CD14-positive monocyte (primary cell): ENCODE data around the gene UBE2H. TPM values are rescaled to one million over a fixed set of nuclear protein-coding genes. Genes with fewer than 3 reads are reported as not detected.

ENCODE experiments used
- DNase-seq, 3 donors: peaks; one replicate each; pipeline ENCODE4 v3.0.0-alpha.2; 2011 to 2022
- H2AFZ ChIP-seq: 2 replicates; pipeline ENCODE4 v1.6.0; 2012; ENCODE audit warnings: mild to moderate bottlenecking, low read depth, low read length, inconsistent platforms; ENCODE audit not compliant: insufficient read depth, poor library complexity, severe bottlenecking
- H3K27ac ChIP-seq, 2 donors: 1 replicate in 1 of 2; 2 replicates in 1 of 2; pipeline ENCODE4 v1.5.1; 2012 to 2013; ENCODE audit warnings: low read length in 2 of 2, control low read depth in 1 of 2, inconsistent platforms in 1 of 2, low read depth in 1 of 2, mild to moderate bottlenecking in 1 of 2
- H3K27me3 ChIP-seq, 2 donors: one replicate each; pipeline versions ENCODE4 v1.6.0 to v1.6.1; 2011 to 2013; ENCODE audit warnings: low read length in 2 of 2; ENCODE audit not compliant: control insufficient read depth in 2 of 2, insufficient read depth in 2 of 2
- H3K36me3 ChIP-seq, 2 donors: replicated peaks in 1 of 2; 1 replicate in 1 of 2; 2 replicates in 1 of 2; pipeline versions ENCODE4 v1.5.1 to v1.6.1; 2012 to 2013; ENCODE audit warnings: low read length in 2 of 2, control low read depth in 1 of 2, inconsistent platforms in 1 of 2, mild to moderate bottlenecking in 1 of 2; ENCODE audit not compliant: insufficient read depth in 2 of 2, control insufficient read depth in 1 of 2
- H3K4me1 ChIP-seq, 2 donors: 1 replicate in 1 of 2; 2 replicates in 1 of 2; pipeline versions ENCODE4 v1.5.1 to v1.6.1; 2012 to 2013; ENCODE audit warnings: low read length in 2 of 2, control low read depth in 1 of 2, inconsistent platforms in 1 of 2, mild to moderate bottlenecking in 1 of 2, moderate library complexity in 1 of 2; ENCODE audit not compliant: insufficient read depth in 2 of 2, control insufficient read depth in 1 of 2
- H3K4me2 ChIP-seq: replicated peaks from 2 replicates; pipeline ENCODE3; 2012; ENCODE audit warnings: low read length, moderate library complexity, mild to moderate bottlenecking; ENCODE audit not compliant: poor library complexity, severe bottlenecking; ENCODE audit errors: extremely low read depth
- H3K4me3 ChIP-seq, 3 experiments: fragments of 200-600 bp in 1 of 3; sonication (generic) in 1 of 3; replicated peaks in 1 of 3; 1 replicate in 2 of 3; 2 replicates in 1 of 3; pipeline ENCODE4 v1.5.1; 2011 to 2013; ENCODE audit warnings: low read length in 3 of 3, mild to moderate bottlenecking in 3 of 3, control low read depth in 2 of 3, low read depth in 2 of 3, inconsistent platforms in 1 of 3, moderate library complexity in 1 of 3
- H3K79me2 ChIP-seq: 2 replicates; pipeline ENCODE4 v1.6.0; 2012; ENCODE audit warnings: mild to moderate bottlenecking, control low read depth, inconsistent platforms, low read length, moderate library complexity; ENCODE audit not compliant: insufficient read depth
- H3K9ac ChIP-seq: 2 replicates; pipeline ENCODE4 v1.6.0; 2017; ENCODE audit warnings: low read length, mild to moderate bottlenecking; ENCODE audit not compliant: insufficient read depth, poor library complexity, severe bottlenecking
- H3K9me3 ChIP-seq, 2 donors: replicated peaks in 1 of 2; 1 replicate in 1 of 2; 2 replicates in 1 of 2; pipeline versions ENCODE4 v1.5.1 to v1.6.1; 2012 to 2013; ENCODE audit warnings: low read length in 2 of 2, control low read depth in 1 of 2; ENCODE audit not compliant: control insufficient read depth in 1 of 2, insufficient read depth in 1 of 2
- H4K20me1 ChIP-seq: 2 replicates; pipeline ENCODE4 v1.6.0; 2012; ENCODE audit warnings: mild to moderate bottlenecking, low read length, control low read depth, moderate library complexity; ENCODE audit not compliant: insufficient read depth
- H3K27ac Mint-ChIP-seq, 7 donors: one replicate each; pipeline ENCODE4 v1.8.0; 2020; ENCODE audit warnings: mild to moderate bottlenecking in 7 of 7, mixed read lengths in 7 of 7, moderate library complexity in 6 of 7, inconsistent platforms in 2 of 7
- H3K27me3 Mint-ChIP-seq, 3 donors: one replicate each; pipeline ENCODE4 v1.8.0; 2021 to 2022; ENCODE audit warnings: low read depth in 3 of 3, mild to moderate bottlenecking in 3 of 3, mixed read lengths in 3 of 3, moderate library complexity in 3 of 3, inconsistent platforms in 1 of 3
- H3K36me3 Mint-ChIP-seq, 2 donors: one replicate each; pipeline ENCODE4 v1.8.0; 2020; ENCODE audit warnings: mixed read lengths in 2 of 2, inconsistent platforms in 1 of 2, mild to moderate bottlenecking in 1 of 2
- H3K4me1 Mint-ChIP-seq: one replicate; pipeline ENCODE4 v1.8.0; 2020; ENCODE audit warnings: mild to moderate bottlenecking, mixed read lengths
- H3K4me3 Mint-ChIP-seq, 2 donors: one replicate each; pipeline ENCODE4 v1.8.0; 2020; ENCODE audit warnings: mild to moderate bottlenecking in 2 of 2, mixed read lengths in 2 of 2, moderate library complexity in 1 of 2
- H3K9me3 Mint-ChIP-seq, 7 donors: one replicate each; pipeline ENCODE4 v1.8.0; 2020 to 2022; ENCODE audit warnings: mixed read lengths in 7 of 7, mild to moderate bottlenecking in 6 of 7, moderate library complexity in 6 of 7, inconsistent platforms in 2 of 7
- CTCF ChIP-seq: fragments of 200-600 bp; IDR thresholded peaks from one replicate; pipeline ENCODE4 v1.8.0; 2022; ENCODE audit warnings: antibody characterized with exemption, mild to moderate bottlenecking
- WGBS: methylation state at CpG from one replicate; pipeline ENCODE4 v1.1.5; 2013; ENCODE audit warnings: missing lambda C conversion rate; ENCODE audit not compliant: insufficient coverage; 5-methylcytosine and 5-hydroxymethylcytosine counted together
- intact Hi-C, 2 donors: fragments of 100-400 bp; cut with micrococcal nuclease; formaldehyde crosslinking; loops; one replicate each; pipeline versions ENCODE4 v1.15.0 to v1.15.1; 2023
- polyA plus RNA-seq, 3 donors: library from polyadenylated mRNA; depleted of rRNA in 1 of 3; unstranded in 2 of 3; stranded (reverse) in 1 of 3; fragments of 300-500 nt in 2 of 3; fragments of >200 nt in 1 of 3; fragmentation: Illumina TruSeq in 2 of 3; gene quantifications; 1 replicate in 2 of 3; 2 replicates in 1 of 3; pipeline ENCODE4 v1.2.3, GENCODE V29; 2012 to 2021

UBE2H gene
- polyA plus RNA-seq, 3 donors: 12.6 to 26.0 (median 16.0) TPM

- Histone ChIP-seq H4K20me1 (peaks cover 94% of the 10 kb centered on the region), H3K36me3 (peaks cover 0 to 19% of the 10 kb centered on the region in 2 donors), H3K27ac (no peak overlapping the region), H3K4me1 (peaks cover 28 to 39% of the 10 kb centered on the region in 2 donors), H3K27me3 (no peaks in the 10 kb centered on the region), H3K79me2 (peaks cover 9% of the 10 kb centered on the region), H3K4me3 (peak overlapping the region in 1 of 3 experiments; percentile 28), H3K4me2 (peak overlapping the region; percentile 31), H3K9ac (no peak overlapping the region), H2AFZ (no peak overlapping the region), H3K9me3 (no peaks in the 10 kb centered on the region)
- intact Hi-C loops: no loop called here
- DNase-seq: peak; percentile 63 to 87 (median 76)
- H3K4me1 Mint-ChIP-seq: peaks cover 50% of the 10 kb centered on the region
- H3K9me3 Mint-ChIP-seq: no peaks in the 10 kb centered on the region
- peak overlapping the region in 5 of 7 donors; percentile 19 to 71 (median 50) for H3K27ac Mint-ChIP-seq
- peaks cover 1 to 3% (median 2%) of the 10 kb centered on the region in 3 donors for H3K27me3 Mint-ChIP-seq
- H3K4me3 Mint-ChIP-seq: peak overlapping the region in 1 of 2 donors; percentile 40
- H3K36me3 Mint-ChIP-seq: peaks cover 23 to 33% of the 10 kb centered on the region in 2 donors
- TF ChIP-seq CTCF: no peak
- WGBS: no CpG with 5 or more reads among the region's 2 CpGs
Measured at GRCh38 chr7:129859183-129859582, 93.6 kb downstream of the UBE2H start.

GRCh38 chr7:129858490-129858889 lies 94.3 kb downstream of the UBE2H start:
- H3K4me1 Mint-ChIP-seq: peaks cover 57% of the 10 kb centered on the region
- no peak for TF ChIP-seq CTCF
- peaks cover 0 to 2% (median 2%) of the 10 kb centered on the region in 3 donors for H3K27me3 Mint-ChIP-seq
- Histone ChIP-seq H3K4me2 (peak overlapping the region; percentile 31), H3K4me3 (peak overlapping the region in 1 of 3 experiments; percentile 2), H3K79me2 (peaks cover 7% of the 10 kb centered on the region), H4K20me1 (peaks cover 92% of the 10 kb centered on the region), H3K27ac (no peak overlapping the region), H2AFZ (no peak overlapping the region), H3K27me3 (no peaks in the 10 kb centered on the region), H3K4me1 (peaks cover 33 to 46% of the 10 kb centered on the region in 2 donors), H3K9ac (no peak overlapping the region), H3K36me3 (peaks cover 0 to 19% of the 10 kb centered on the region in 2 donors), H3K9me3 (no peaks in the 10 kb centered on the region)
- DNase-seq: no peak
- peak overlapping the region in 3 of 7 donors; percentile 13 to 32 (median 23) for H3K27ac Mint-ChIP-seq
- no peak overlapping the region for H3K4me3 Mint-ChIP-seq
- peaks cover 23 to 34% of the 10 kb centered on the region in 2 donors for H3K36me3 Mint-ChIP-seq
- whole genome bisulfite sequencing: no CpG with 5 or more reads among the region's 2 CpGs
- H3K9me3 Mint-ChIP-seq: no peaks in the 10 kb centered on the region
- intact Hi-C loops: no loop called here
